Hepatic stellate cell (primary cell): ENCODE measurements around the gene ATG7.
"Not testable (repeated sequence)": the region's sequence is repeated elsewhere in the genome, so short reads cannot be mapped to it uniquely, and the experiment has no call there.

ENCODE experiments used
- DNase-seq: peaks from one replicate; pipeline ENCODE4 v3.0.0; 2011; ENCODE audit warnings: low spot score

The ATG7 gene

GRCh38 chr3:11568503-11569155, 296.4 kb downstream of the ATG7 start:
- peak; percentile 98 for DNase-seq

GRCh38 chr3:11569156-11569741, 297.1 kb downstream of the ATG7 start:
- no peak for DNase-seq

- peak; percentile 67 for DNase-seq
Measured at GRCh38 chr3:11570251-11570650, 298.1 kb downstream of the ATG7 start.

GRCh38 chr3:11570789-11571495, 298.7 kb downstream of the ATG7 start:
- peak; percentile 69 for DNase-seq

- not testable (repeated sequence) for DNase-seq
Measured at GRCh38 chr3:11572660-11573059, 300.5 kb downstream of the ATG7 start.

GRCh38 chr3:11574981-11575669, 302.9 kb downstream of the ATG7 start:
- DNase-seq, result no peak

GRCh38 chr3:11575677-11576076, 303.5 kb downstream of the ATG7 start:
- DNase-seq, result no peak

GRCh38 chr3:11576453-11576852, 304.3 kb downstream of the ATG7 start:
- DNase-seq, result no peak

GRCh38 chr3:11578169-11578568, 306.0 kb downstream of the ATG7 start:
- DNase-seq, result no peak

GRCh38 chr3:11580645-11581044, 308.4 kb downstream of the ATG7 start:
- no peak for DNase-seq

- no peak for DNase-seq
Measured at GRCh38 chr3:11581237-11582190, 309.3 kb downstream of the ATG7 start.

- peak; percentile 83 for DNase-seq
Measured at GRCh38 chr3:11582191-11582968, 310.2 kb downstream of the ATG7 start.

- DNase-seq, result no peak
Measured at GRCh38 chr3:11583235-11583634, 311.0 kb downstream of the ATG7 start.

- no peak for DNase-seq
Measured at GRCh38 chr3:11583638-11584046, 311.4 kb downstream of the ATG7 start.

- no peak for DNase-seq
Measured at GRCh38 chr3:11584570-11584969, 312.4 kb downstream of the ATG7 start.

GRCh38 chr3:11587766-11588165, 315.6 kb downstream of the ATG7 start:
- DNase-seq, result no peak

- no peak for DNase-seq
Measured at GRCh38 chr3:11588338-11588737, 316.1 kb downstream of the ATG7 start.

GRCh38 chr3:11588755-11589154, 316.6 kb downstream of the ATG7 start:
- DNase-seq, result no peak

- DNase-seq, result no peak
Measured at GRCh38 chr3:11589706-11590105, 317.5 kb downstream of the ATG7 start.

GRCh38 chr3:11591002-11591355, 318.8 kb downstream of the ATG7 start:
- DNase-seq, result peak; percentile 57
